GM21367 (cell line): ENCODE results near the gene ALOX12.
"Not testable (repeated sequence)": the region's sequence is repeated elsewhere in the genome, so short reads cannot be mapped to it uniquely, and the experiment has no call there.

Source experiments
- ATAC-seq: cut with Tn5 transposase; IDR thresholded peaks from one replicate; pipeline ENCODE4 v1.9.1; 2021; ENCODE audit not compliant: unreplicated experiment

The ALOX12 gene

DNA sequence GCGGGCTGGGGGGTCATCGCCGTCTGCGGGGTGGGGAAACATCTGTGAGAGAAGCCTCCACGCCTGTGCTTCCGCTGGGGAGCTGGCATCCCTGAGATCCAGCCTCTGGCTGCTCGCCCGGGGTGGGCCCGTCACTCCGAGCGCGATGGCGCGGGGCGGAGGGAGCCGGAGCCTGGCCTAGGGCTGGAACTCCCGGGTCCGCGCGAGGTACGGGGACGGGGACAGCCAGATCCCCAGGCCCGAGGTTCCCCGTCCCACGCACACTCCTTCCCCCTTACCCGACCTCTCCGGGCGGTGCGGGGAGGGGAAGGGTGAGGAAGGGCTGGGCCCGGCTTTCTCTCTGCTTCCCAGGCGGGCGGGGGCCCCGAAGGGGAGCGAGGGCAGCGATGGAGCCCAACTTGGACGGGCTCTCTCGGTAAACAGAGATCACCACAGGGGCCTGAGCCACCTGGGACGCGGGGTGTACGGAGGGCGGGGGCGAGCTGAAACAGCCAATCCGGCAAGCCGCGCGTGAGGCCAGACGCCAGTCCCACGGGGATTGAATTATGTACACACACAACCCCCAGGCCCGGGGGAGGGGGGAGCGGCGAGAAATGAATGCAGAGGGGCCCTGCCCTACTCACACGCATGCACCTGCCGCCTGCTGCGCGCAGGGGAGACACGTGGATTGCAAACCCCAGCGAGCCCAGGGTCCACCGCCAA, 47.8 kb downstream of the ALOX12 start, which contains the start of gene SLC16A11:
Gene SLC16A11, minus strand, starts transcription at position 596 of the 702 bp plus-strand sequence. Its CDS starts 579 bp downstream, at position 17.
- no peak for ATAC-seq

DNA sequence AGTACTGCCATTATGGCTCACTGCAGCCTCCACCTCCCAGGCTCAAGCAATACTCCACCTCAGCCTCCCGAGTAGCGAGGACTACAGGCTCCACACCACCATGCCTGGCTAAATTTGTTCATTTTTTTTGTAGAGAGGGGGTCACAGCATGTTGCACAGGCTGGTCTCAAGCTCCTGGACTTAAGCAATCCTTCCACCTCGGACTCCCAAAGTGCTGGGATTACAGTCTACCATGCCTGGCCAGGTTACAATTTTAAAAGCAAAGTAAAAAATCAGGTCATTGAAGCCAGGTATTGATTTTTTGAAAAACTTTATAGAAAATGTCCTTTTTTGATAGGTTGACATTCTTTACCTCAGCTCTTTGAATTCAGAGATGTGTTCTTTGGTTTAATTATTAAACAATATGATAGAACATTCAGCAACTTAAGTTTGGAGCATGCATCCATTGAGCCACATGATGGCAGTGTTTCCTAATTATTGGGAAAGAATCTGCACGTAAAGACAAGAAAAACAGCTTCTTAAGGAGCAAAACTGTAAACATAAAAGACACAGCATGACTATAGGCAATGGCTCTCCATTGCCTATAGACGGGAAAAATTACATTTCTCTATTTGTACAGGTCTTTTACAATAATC, 49.8 kb downstream of the ALOX12 start:
- ATAC-seq, result no peak

DNA sequence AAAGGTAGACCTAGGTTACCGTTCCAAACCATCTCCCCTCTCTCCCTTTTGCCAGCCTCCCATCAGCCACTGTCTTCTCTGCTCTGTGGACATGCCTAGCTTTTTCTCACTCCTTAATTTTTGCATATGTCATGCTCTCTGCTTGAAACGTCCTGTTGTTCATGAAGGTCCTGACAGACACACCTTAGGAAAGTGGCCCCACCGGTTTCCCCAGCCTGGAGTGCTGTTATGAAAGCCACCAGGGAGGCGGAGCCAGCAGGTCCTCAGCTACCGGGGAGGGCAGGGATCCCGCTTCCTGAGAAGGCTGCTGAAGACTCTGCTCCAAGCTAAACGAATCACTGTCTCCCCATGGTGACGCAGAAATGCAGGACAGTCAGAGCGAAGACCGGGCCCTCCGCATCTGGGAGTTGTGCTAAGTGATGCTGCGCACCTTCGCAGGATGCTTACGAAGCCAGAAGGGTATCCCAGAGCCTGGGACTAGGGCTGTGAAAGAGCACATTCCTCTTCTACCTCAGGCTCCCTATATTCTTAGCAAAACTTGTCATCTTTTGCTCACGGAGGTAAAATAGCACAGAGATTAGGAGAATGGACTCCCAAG, 50.4 kb downstream of the ALOX12 start:
- ATAC-seq, result no peak

DNA sequence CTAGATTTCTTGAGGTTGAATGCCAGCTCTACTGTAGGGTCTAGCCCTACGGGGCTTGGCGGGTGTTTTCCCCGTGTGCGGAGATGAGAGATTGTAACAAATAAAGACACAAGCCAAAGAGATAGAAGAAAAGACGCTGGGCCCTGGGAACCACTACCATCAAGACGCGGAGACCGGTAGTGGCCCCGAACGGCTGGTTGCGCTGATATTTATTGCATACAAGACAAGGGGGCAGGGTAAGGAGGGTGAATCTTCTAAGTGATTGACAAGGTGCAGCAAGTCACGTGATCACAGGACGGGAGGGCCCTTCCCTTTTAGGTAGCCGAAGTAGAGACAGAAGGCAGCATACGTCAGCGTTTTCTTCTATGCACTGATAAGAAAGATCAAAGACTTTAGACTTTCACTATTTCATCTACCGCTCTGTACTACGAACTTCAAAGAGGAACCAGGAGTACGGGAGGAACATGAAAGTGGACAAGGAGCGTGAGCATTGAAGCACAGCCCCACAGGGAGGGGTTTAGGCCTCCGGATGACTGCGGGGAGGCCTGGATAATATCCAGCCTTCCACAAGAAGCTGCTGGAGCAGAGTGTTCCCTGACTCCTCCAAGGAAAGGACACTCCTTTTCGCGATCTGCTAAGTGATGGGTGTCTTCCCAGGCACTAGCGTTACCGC, 51.0 kb downstream of the ALOX12 start:
- ATAC-seq, result not testable (repeated sequence)

DNA sequence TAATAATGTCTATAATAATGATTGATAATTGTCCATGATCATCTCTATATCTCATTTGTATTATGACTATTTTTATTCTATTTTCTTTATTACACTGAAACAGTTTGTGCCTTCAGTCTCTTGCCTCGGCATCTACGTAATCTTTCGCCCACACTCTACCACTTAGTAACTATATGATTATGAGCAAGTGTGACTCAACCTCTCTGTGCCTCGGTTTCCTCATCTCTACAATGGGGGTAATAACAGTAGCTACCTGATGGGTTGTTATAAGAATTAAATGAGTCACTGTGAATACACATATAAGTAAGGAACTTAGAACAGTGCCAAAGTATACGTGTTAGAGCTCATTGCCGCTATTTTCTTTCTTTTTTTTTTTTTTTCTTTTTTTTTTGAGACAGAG, 51.7 kb downstream of the ALOX12 start:
- no peak for ATAC-seq

DNA sequence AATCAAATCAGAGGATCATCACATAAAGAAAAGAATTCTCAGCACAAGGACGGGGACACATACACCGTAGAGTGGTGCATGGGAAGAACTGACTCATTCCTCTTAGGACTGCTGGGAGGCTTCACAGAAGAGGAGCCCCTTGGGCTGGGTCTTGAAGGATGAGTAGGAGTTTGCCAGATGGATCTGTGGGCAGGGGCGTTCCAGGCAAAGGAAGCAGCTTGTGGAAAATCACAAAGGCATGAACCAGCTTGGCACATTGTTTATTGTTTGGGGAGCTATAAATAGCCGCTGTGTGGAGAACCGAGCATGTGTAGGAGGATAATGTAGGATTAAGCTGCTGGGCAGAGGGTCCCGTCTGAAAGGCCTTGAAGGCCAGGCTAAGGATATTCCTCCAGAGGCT, 53.1 kb downstream of the ALOX12 start:
- ATAC-seq, result no peak

DNA sequence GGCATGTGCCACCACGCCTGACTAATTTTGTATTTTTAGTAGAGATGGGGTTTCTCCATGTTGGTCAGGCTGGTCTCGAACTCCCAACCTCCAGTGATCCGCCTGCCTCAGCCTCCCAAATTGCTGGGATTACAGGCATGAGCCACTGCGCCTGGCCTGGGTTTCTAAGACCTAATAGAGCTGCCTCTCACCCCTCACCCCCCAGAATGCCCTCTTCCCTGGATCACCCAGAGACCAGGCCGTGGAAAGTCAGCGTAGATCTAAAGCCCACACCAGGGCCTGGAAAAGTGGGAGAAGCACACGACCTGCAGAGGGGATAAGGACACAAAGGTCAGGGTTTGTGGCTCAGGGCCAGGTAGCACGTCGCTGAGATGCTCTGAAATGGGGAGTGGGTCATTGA, 54.7 kb downstream of the ALOX12 start:
- not testable (repeated sequence) for ATAC-seq

DNA sequence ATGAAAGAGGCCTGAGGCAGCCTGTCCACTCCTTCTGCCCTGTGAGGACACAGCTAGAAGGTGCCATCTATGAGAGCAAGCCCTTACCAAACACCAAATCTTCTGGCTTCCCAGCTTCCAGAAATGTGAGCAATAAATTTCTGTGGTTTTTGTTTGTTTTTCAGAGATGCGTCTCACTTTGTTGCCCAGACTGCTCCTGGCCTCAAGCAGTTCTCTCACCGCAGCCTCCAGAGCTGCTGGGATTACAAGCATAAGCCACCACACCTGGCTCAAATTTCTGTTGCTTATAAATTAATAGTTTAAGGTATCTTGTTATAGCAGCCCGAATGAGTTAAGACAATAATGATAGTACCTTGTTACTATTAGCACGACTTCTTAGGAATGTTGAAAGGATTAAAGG, 60.5 kb downstream of the ALOX12 start:
- no peak for ATAC-seq

DNA sequence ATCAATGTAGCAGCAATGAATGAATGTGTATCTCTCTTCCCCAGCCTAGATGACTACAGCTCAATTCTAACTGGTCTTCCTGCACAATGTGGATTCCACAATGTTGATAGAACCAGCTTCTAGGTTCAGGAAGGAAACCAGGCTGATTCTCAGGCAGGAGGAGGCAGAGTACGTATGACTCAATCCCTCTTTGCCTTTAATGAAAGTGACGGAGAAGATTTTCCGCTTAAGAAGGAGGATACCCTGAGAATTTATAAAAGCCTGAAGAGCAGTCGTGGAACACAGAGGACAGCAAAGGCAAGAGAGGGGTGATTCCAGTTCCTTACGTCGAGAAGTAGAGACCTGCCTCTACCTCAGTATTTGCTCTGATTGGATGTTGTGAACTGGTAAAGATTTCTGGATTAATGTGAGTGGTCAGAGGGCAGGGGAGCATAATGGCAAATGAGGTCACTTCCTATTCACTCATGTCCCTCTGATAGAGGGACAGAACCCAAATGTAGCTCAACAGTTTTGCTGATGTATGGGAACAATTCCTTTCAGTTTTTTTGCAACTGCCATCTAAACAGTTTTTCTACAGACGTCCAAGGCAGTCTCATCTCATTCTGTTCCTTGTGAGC, 63.1 kb downstream of the ALOX12 start:
- ATAC-seq, result no peak
